GM12891 (cell line): ENCODE data around the gene INHBE.
A peak's percentile ranks its signal among the peaks of the same experiment; 100 is the strongest.

ENCODE experiments used
- DNase-seq: peaks from one replicate; pipeline ENCODE4 v3.0.0; 2011; ENCODE audit warnings: low spot score; ENCODE audit not compliant: insufficient read length
- FAIRE-seq: peaks from 2 replicates; lab custom pipeline; 2011; peaks lifted over from hg19 to GRCh38; lab: Jason Lieb, UNC
- PAX5 ChIP-seq: IDR thresholded peaks from 2 replicates; pipeline ENCODE4 v1.6.1; 2011; ENCODE audit warnings: low read length, moderate library complexity, mild to moderate bottlenecking; ENCODE audit not compliant: insufficient read depth, severe bottlenecking
- POLR2A ChIP-seq: IDR thresholded peaks from 2 replicates; pipeline ENCODE4 v1.6.1; 2011; ENCODE audit warnings: low read depth, low read length, control low read depth
- POLR2AphosphoS5 ChIP-seq: IDR thresholded peaks from 2 replicates; pipeline ENCODE4 v1.6.1; 2011; ENCODE audit warnings: low read depth, low read length, control low read depth
- POU2F2 ChIP-seq: IDR thresholded peaks from 2 replicates; pipeline ENCODE4 v1.6.1; 2011; ENCODE audit warnings: low read depth, mild to moderate bottlenecking, control low read depth, low read length, moderate library complexity
- SPI1 ChIP-seq: IDR thresholded peaks from 2 replicates; pipeline ENCODE4 v1.6.1; 2011; ENCODE audit warnings: low read depth, low read length, control low read depth
- TAF1 ChIP-seq: IDR thresholded peaks from 2 replicates; pipeline ENCODE4 v1.6.1; 2011; ENCODE audit warnings: low read depth, low read length, control low read depth

The INHBE gene

GRCh38 chr12:57473886-57474285 is 18.8 kb downstream of the INHBE start:
- no peak for FAIRE-seq
- no peak for TF ChIP-seq POLR2A
- TF ChIP-seq POU2F2: no peak
- TF ChIP-seq POLR2AphosphoS5: no peak
- no peak for TF ChIP-seq PAX5
- TF ChIP-seq SPI1: no peak
- no peak for TF ChIP-seq TAF1
- DNase-seq: no peak

DNA sequence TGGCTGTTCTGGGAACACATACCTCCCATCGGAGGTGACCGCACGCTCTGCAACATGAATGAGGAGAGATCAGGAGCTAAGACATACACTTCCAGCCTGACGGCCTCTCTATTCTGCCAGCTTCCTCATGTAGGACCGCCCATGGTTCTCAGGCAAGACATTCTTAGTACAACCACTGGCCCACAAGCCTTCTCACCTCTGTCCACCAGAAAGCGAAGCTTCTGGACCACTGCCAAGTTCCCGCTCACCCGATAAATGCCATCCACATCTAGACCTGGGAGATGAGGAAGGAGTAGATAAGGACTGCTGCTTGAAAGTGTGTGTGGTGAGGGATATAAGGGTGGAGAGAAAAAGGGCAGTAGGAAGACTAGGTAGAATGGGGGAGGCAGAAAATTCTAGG is 19.3 kb downstream of the INHBE start:
- DNase-seq (no peak), FAIRE-seq (peak; percentile 43)
- TF ChIP-seq POLR2AphosphoS5: no peak
- TF ChIP-seq TAF1: no peak
- no peak for TF ChIP-seq POU2F2
- TF ChIP-seq PAX5: no peak
- no peak for TF ChIP-seq SPI1
- no peak for TF ChIP-seq POLR2A

GRCh38 chr12:57474862-57475261 is 19.8 kb downstream of the INHBE start:
- DNase-seq: no peak
- FAIRE-seq: peak; percentile 45
- no peak for TF ChIP-seq POLR2A
- TF ChIP-seq SPI1: no peak
- TF ChIP-seq POU2F2: no peak
- no peak for TF ChIP-seq TAF1
- TF ChIP-seq PAX5: no peak

DNA sequence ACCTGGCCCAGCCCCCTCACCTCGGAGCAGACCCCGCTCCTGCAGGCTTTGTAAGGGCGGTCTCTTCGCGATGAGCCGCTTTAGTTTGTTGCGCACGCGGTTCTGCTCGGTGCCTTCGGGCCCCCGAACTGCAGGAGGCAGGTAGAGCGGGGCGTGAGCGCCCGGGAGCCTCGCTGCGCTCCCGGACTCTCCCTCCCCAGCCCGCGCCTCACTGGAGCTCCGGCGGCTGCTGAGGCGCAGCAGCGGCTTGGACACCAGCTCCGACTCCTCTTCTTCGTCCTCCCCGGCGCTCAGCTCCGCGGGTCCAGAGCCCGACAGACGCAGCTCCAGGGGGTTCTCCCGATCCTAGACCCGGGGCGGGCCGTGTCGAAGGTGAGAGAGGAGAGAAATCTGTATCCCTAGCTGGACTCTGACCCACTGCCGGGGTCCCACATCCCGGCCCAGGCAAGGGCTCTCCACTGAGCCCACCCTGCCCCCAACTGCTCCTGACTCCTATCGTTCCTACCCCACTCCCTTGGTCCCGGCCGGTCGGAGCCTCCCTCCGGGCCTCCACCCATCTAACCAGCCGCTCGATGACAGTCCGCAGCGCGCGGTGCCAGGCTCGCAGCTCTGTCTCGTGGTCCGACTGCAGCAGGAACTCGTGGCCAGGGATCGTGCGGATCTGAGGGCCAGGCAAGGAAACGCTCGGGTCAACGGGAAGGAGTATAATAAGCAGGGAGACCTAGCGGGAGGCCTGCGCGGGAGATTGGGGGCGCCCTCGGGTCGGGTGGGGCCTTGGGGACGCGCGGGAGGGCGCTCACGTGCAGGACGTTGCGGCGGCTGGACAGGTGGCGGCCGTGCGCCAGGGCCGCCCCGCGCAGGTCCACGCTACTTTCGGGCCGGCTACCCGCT is 20.4 kb downstream of the INHBE start:
- FAIRE-seq (no peak), DNase-seq (no peak)
- TF ChIP-seq TAF1: no peak
- TF ChIP-seq PAX5: no peak
- no peak for TF ChIP-seq POLR2AphosphoS5
- TF ChIP-seq POU2F2: no peak
- no peak for TF ChIP-seq POLR2A
- no peak for TF ChIP-seq SPI1

DNA sequence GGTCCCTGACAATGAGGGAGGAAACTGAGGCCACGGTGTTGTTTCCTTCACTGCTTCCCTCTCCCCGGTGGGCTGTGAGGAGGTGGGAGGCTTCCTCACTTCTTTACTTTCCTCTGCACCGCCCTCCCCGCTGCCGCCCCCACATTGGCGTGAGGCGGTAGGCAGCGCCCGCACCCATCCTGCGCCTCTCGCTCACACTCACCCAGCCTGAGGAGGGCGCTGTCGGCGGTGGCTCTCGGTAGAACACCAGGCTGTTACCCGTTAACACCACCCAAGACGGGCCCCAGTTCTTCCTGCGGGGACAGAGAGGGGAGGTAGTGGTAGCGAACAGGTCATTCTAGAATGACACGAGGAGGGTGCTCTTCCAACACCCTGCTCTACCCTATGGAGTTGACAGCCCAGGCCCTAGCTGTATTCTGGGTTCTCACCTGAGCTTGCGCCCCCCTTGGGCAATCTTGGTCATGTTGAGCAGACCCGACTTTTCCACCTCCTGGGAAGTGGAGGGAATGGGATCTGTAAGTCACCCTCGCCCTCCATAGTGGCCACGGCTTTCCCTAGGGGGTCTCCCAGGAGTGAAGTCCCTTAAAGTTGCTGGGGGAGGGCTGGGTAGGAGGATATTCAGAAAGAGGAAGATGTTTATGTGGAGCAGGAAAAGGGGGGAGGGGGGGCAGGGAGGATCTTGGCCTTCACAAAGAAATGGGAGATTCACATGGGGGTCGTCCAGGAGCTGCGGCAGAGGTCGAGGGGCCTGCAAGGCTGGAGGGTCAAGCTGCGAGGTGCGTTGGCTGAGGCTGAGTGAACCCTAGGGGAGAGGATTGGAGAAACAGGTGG is 21.3 kb downstream of the INHBE start:
- TF ChIP-seq POLR2AphosphoS5 (no peak), PAX5 (no peak), POLR2A (no peak), POU2F2 (no peak), TAF1 (no peak), SPI1 (no peak)
- FAIRE-seq (peak; percentile 97), DNase-seq (peak; percentile 77)

DNA sequence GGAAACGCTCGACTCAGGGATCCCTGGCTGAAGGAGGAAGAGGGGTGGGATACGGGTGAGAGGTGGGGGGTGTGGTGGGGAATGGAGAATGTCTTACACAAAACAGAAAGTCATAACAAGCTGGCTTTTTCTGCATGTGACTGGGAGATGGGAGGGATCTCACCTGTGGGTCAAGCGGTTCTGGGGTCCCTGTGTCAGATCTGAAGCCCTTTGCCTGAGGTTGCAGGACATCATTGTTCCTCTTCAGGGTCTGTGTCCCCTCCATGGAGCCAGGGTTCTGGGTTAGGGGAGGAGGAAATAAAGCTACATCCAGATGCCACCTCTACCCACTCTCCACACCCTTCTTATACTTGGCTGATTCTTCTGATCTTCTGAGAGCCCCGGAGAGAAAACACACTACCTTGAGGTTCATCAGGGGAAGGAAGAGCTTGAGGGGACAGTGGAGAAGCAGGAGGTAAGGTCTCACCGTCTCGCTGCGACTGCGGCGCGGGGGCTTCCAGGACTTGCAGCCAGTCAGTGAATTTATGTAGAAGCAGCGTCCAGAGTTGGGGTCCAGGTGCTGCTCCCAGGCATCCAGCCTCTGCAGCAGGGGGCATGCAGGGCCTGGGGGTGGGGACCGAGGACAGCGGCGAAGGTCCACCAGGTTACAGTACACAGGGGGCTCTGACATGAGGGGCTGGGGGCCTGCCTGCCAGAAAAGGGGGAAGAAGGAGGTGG is 22.0 kb downstream of the INHBE start:
- no peak for FAIRE-seq
- TF ChIP-seq SPI1: no peak
- no peak for TF ChIP-seq PAX5
- no peak for TF ChIP-seq POLR2AphosphoS5
- no peak for TF ChIP-seq POLR2A
- TF ChIP-seq POU2F2: no peak
- no peak for TF ChIP-seq TAF1
- no peak for DNase-seq

DNA sequence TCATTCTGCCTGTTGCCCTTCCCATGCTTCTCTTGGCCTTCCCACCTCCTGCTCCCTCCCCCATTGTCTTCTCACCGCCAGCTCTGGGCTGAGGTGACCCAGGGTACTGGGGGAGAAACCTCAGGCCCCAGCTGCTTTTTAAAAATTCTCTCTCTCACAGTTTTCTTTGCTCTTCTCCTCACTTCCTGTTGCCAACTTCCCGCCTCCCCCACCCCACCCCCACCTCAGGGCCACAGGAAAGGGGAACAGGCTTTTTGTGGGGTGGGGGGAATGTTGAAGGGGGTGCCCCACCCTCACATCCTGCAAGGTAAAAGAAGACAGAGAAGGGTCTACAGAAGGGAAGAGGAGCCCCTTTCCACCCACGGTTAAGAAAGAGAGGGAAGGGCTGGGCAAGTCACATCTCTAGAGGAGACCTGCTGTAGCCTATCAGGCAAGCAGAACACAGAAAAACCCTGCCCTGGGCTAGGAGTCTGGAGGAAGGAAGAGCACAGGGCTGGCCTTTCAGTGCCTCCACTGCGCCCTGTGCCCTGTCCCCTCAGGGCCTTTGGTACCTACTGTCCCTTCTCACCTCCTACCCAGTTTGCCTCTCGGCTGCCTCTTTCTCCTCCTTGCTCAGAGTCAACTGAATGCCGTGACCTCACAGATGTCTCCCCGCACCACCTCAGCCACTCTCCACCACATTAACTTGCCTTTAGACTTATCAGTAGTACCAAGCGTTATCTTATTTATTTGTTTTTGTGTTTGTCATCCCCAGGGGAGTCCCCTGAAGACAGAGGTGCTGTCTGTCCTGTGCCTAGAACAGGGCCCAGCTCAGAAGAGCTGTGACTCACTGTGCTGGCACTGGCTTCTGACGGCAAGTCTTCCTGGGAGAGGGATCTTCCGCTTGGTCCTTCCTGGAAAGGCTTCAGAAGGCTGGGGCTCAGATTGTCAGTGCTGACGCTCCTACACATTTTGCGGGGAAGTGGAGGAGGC is 22.9 kb downstream of the INHBE start:
- FAIRE-seq: peak; percentile 92
- TF ChIP-seq PAX5: no peak
- no peak for TF ChIP-seq POU2F2
- 0 out of 2 replicates have a peak, but pooled peaks have one; percentile 41 for TF ChIP-seq TAF1
- TF ChIP-seq POLR2AphosphoS5: no peak
- peak; percentile 56; the same call in 1 of the 2 replicates for TF ChIP-seq POLR2A
- TF ChIP-seq SPI1: 0 out of 2 replicates have a peak, but pooled peaks have one; percentile 28
- DNase-seq: no peak

GRCh38 chr12:57479043-57479375 is 23.9 kb downstream of the INHBE start:
- no peak for DNase-seq
- FAIRE-seq: no peak
- TF ChIP-seq POLR2AphosphoS5: no peak
- no peak for TF ChIP-seq POU2F2
- no peak for TF ChIP-seq PAX5
- no peak for TF ChIP-seq POLR2A
- TF ChIP-seq SPI1: no peak
- TF ChIP-seq TAF1: no peak
